ENCODE results near the gene ARHGAP6. TPM values are rescaled to one million over a fixed set of nuclear protein-coding genes. Genes with fewer than 3 reads are reported as not detected.

ARHGAP6 gene
- total and polyA plus RNA-seq, 2 donors (not counting 3 experiments of a cell fraction or from before 2014, with no cell fraction given), result 0.69 to 0.83 TPM

DNA sequence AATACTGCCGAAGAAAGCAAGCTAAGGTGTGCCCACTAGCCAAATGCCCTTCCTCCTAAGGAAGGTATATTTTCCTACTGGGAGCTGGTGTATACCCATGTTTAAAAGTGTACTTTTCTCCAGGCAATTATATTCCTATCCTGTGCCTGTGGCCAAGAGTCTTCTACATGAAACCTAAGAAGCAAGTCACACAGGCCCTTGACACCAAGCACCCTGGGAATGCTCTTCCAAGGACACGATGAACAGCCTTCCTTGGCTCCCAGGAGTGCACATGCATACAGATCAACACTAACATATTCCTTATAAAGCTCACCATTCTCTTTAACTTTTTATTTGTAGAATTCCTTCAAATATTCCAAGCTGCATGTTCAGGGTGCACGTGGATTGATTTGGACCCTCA is 17.3 kb upstream of the ARHGAP6 start:
- POLR2A ChIA-PET, result no interaction called here
- Histone ChIP-seq H2AFZ (ENCODE audit: low read depth, low read length) (no peak overlapping the region), H3K4me3 (replicated peaks in 1 of 3; ENCODE audit: insufficient read depth in 1 of 3, low read depth in 1 of 3, low read length in 3 of 3) (no peak overlapping the region), H3K9me1 (replicated peaks; ENCODE audit: control insufficient read depth, extremely low read depth, insufficient read depth, low read length) (no peaks in the 10 kb centered on the region), H3K27me3 (ENCODE audit: control insufficient read depth in 2 of 2, insufficient read depth in 2 of 2, low read length in 2 of 2) (no peaks in the 10 kb centered on the region), H3K9me3 (replicated peaks; ENCODE audit: control insufficient read depth, insufficient read depth, low read length) (no peaks in the 10 kb centered on the region), H3K27ac (ENCODE audit: insufficient read depth, low read depth, low read length) (no peak overlapping the region), H3K36me3 (ENCODE audit: control insufficient read depth in 2 of 2, extremely low read depth in 1 of 2, insufficient read depth in 2 of 2, low read length in 2 of 2) (no peaks in the 10 kb centered on the region), H3K9ac (replicated peaks; ENCODE audit: extremely low read depth, insufficient read depth, low read length) (no peak overlapping the region), H3K79me2 (ENCODE audit: control insufficient read depth, insufficient read depth, low read length) (no peaks in the 10 kb centered on the region), H3K4me2 (ENCODE audit: insufficient read depth, low read length) (no peak overlapping the region), H4K20me1 (replicated peaks; ENCODE audit: control insufficient read depth, extremely low read depth, insufficient read depth, low read length) (no peaks in the 10 kb centered on the region), H3K4me1 (ENCODE audit: control insufficient read depth, extremely low read depth, insufficient read depth, low read length) (no peaks in the 10 kb centered on the region)
- CTCF ChIA-PET, result no interaction called here
- FAIRE-seq (no peak), DNase-seq (ENCODE audit: low read depth, low spot score) (no peak)
- dilution Hi-C loops (cut with MboI; ENCODE audit: extremely low pct_ligation_motif_present, low sequenced_read_pairs) (no loop called here), intact Hi-C loops (cut with micrococcal nuclease) (no loop called here)
- no TSS peak for BruUV-seq (replicated peaks)
- TF ChIP-seq EZH2 (IDR thresholded peaks at IDR 0.05; ENCODE audit: borderline replicate concordance, low read depth, low read length, severe bottlenecking) (no peak), JUN (IDR thresholded peaks at IDR 0.05; ENCODE audit: borderline replicate concordance, insufficient read depth, insufficient read length, low read depth) (no peak), POLR2A (IDR thresholded peaks at IDR 0.05; ENCODE audit: low read depth, low read length) (no peak), MYC (IDR thresholded peaks at IDR 0.05; ENCODE audit: low read depth, low read length) (no peak), GATA2 (IDR thresholded peaks at IDR 0.05; ENCODE audit: insufficient read depth, insufficient read length, low read depth, low read length) (no peak), POLR2AphosphoS5 (IDR thresholded peaks at IDR 0.05; ENCODE audit: insufficient read depth, low read depth, low read length) (no peak), FOS (IDR thresholded peaks at IDR 0.05; ENCODE audit: borderline replicate concordance, insufficient read depth, low read length) (no peak)
- TF ChIP-seq, protein P1, sequence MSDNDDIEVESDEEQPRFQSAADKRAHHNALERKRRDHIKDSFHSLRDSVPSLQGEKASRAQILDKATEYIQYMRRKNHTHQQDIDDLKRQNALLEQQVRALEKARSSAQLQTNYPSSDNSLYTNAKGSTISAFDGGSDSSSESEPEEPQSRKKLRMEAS (IDR thresholded peaks at IDR 0.05; ENCODE audit: insufficient read depth, insufficient read length), result no peak
- TF ChIP-seq, protein P2, sequence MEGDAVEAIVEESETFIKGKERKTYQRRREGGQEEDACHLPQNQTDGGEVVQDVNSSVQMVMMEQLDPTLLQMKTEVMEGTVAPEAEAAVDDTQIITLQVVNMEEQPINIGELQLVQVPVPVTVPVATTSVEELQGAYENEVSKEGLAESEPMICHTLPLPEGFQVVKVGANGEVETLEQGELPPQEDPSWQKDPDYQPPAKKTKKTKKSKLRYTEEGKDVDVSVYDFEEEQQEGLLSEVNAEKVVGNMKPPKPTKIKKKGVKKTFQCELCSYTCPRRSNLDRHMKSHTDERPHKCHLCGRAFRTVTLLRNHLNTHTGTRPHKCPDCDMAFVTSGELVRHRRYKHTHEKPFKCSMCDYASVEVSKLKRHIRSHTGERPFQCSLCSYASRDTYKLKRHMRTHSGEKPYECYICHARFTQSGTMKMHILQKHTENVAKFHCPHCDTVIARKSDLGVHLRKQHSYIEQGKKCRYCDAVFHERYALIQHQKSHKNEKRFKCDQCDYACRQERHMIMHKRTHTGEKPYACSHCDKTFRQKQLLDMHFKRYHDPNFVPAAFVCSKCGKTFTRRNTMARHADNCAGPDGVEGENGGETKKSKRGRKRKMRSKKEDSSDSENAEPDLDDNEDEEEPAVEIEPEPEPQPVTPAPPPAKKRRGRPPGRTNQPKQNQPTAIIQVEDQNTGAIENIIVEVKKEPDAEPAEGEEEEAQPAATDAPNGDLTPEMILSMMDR (IDR thresholded peaks at IDR 0.05; ENCODE audit: extremely low read depth in 1 of 2, insufficient read depth in 1 of 2, low read depth in 1 of 2, low read length in 2 of 2), result no peak
